Prostate gland (tissue), 2 donors: ENCODE results near the gene ACYP2. TPM values are rescaled to one million over a fixed set of nuclear protein-coding genes. Genes with fewer than 3 reads are reported as not detected.

Experiments
- DNase-seq: peaks from one replicate; pipeline ENCODE4 v3.0.0-alpha.2; 2019; ENCODE audit warnings: low spot score
- H3K27ac ChIP-seq, 2 donors: fragments of 200-600 bp; sonication (generic); 2 replicates each; pipeline ENCODE4 v1.5.1; 2017 to 2019
- H3K27me3 ChIP-seq: fragments of 200-600 bp; sonication (generic); replicated peaks from 2 replicates; pipeline ENCODE4 v1.5.1; 2019; ENCODE audit not compliant: insufficient read depth
- H3K36me3 ChIP-seq, 2 donors: fragments of 200-600 bp; sonication (generic); 1 replicate in 1 of 2; 2 replicates in 1 of 2; pipeline versions ENCODE4 v1.5.1 to v1.8.1; 2017 to 2019
- H3K4me1 ChIP-seq: fragments of 200-600 bp; sonication (generic); replicated peaks from 2 replicates; pipeline ENCODE4 v1.5.1; 2019
- H3K4me3 ChIP-seq, 2 donors: fragments of 200-600 bp; sonication (generic); 2 replicates each; pipeline ENCODE4 v1.5.1; 2017 to 2019
- H3K9me3 ChIP-seq: fragments of 200-600 bp; sonication (generic); 2 replicates; pipeline ENCODE4 v1.5.1; 2017
- CTCF ChIP-seq, 4 experiments: fragments of 200-600 bp in 2 of 4; fragments of 450-650 bp in 2 of 4; sonication (generic) in 2 of 4; IDR thresholded peaks; 1 replicate in 3 of 4; 2 replicates in 1 of 4; pipeline ENCODE4 v1.5.1; 2016 to 2019; ENCODE audit warnings: antibody characterized with exemption in 4 of 4, mild to moderate bottlenecking in 2 of 4, moderate library complexity in 2 of 4
- POLR2A ChIP-seq: fragments of 450-650 bp; IDR thresholded peaks from one replicate; pipeline ENCODE4 v1.6.1; 2016; ENCODE audit warnings: antibody characterized with exemption, mild to moderate bottlenecking
- POLR2AphosphoS5 ChIP-seq: sonication (generic); formaldehyde crosslinking; IDR thresholded peaks from one replicate; pipeline ENCODE4 v1.6.1; 2017; ENCODE audit warnings: antibody characterized with exemption
- WGBS: methylation state at CpG from one replicate; pipeline ENCODE4 v1.1.5; 2018; 5-methylcytosine and 5-hydroxymethylcytosine counted together
- intact Hi-C: fragments of 100-400 bp; cut with DNase I; formaldehyde crosslinking; loops from one replicate; pipeline ENCODE4 v1.14.2; 2022
- total RNA-seq, 2 donors: library from RNA; depleted of rRNA; stranded (reverse); fragments of >200 nt; gene quantifications; one replicate each; pipeline ENCODE4 v1.1.0, GENCODE V29; 2016

ACYP2 gene
- total RNA-seq, 2 donors from 2014 or later, result 30.6 to 39.7 TPM

- 100% methylated on average over 1 of the region's 1 CpG for WGBS
- Histone ChIP-seq H3K27me3 (no peaks in the 10 kb centered on the region), H3K27ac (no peak overlapping the region), H3K36me3 (no peaks in the 10 kb centered on the region), H3K4me3 (no peak overlapping the region), H3K4me1 (no peaks in the 10 kb centered on the region), H3K9me3 (no peaks in the 10 kb centered on the region)
- TF ChIP-seq POLR2A (no peak), CTCF (IDR thresholded peaks at IDR 0.05) (no peak), POLR2AphosphoS5 (no peak)
- no peak for DNase-seq
- intact Hi-C loops, result no loop called here
Measured at GRCh38 chr2:54185105-54185504, 69.7 kb downstream of the ACYP2 start.

GRCh38 chr2:54187331-54187730 lies 71.9 kb downstream of the ACYP2 start:
- H3K27ac ChIP-seq, result no peak overlapping the region
- 89% methylated on average over 5 of the region's 5 CpGs for WGBS
- no peak for DNase-seq
- intact Hi-C loops, result no loop called here
- no peaks in the 10 kb centered on the region for H3K9me3 ChIP-seq
- H3K4me3 ChIP-seq, result no peak overlapping the region
- H3K27me3 ChIP-seq, result no peaks in the 10 kb centered on the region
- TF ChIP-seq POLR2A (no peak), CTCF (IDR thresholded peaks at IDR 0.05) (no peak), POLR2AphosphoS5 (no peak)
- H3K36me3 ChIP-seq, result no peaks in the 10 kb centered on the region
- no peaks in the 10 kb centered on the region for H3K4me1 ChIP-seq

GRCh38 chr2:54189539-54189938 lies 74.1 kb downstream of the ACYP2 start:
- intact Hi-C loops, result no loop called here
- no peak for TF ChIP-seq POLR2A
- no peak for TF ChIP-seq CTCF (IDR thresholded peaks at IDR 0.05)
- Histone ChIP-seq H3K4me1 (no peaks in the 10 kb centered on the region), H3K4me3 (no peak overlapping the region), H3K36me3 (no peaks in the 10 kb centered on the region), H3K27me3 (no peaks in the 10 kb centered on the region), H3K27ac (no peak overlapping the region), H3K9me3 (no peaks in the 10 kb centered on the region)
- WGBS, result 97% methylated on average over 2 of the region's 2 CpGs
- DNase-seq, result no peak

- no peaks in the 10 kb centered on the region for H3K4me1 ChIP-seq
- H3K27me3 ChIP-seq, result no peaks in the 10 kb centered on the region
- TF ChIP-seq POLR2AphosphoS5, result no peak
- no peak for TF ChIP-seq CTCF (IDR thresholded peaks at IDR 0.05)
- TF ChIP-seq POLR2A, result no peak
- WGBS, result 96% methylated on average over 2 of the region's 2 CpGs
- H3K27ac ChIP-seq, result no peak overlapping the region
- intact Hi-C loops, result no loop called here
- no peak for DNase-seq
- no peaks in the 10 kb centered on the region for H3K36me3 ChIP-seq
- no peak overlapping the region for H3K4me3 ChIP-seq
- no peaks in the 10 kb centered on the region for H3K9me3 ChIP-seq
Measured at GRCh38 chr2:54191361-54192135, 76.1 kb downstream of the ACYP2 start.
